Stomach smooth muscle (tissue), 2 donors: ENCODE results near the gene LARP1B.
"Not testable (repeated sequence)": the region's sequence is repeated elsewhere in the genome, so short reads cannot be mapped to it uniquely, and the experiment has no call there.

Experiments used
- H3K27ac ChIP-seq: one replicate; pipeline ENCODE4 v1.7.0; 2013; ENCODE audit warnings: mild to moderate bottlenecking, low read length, inconsistent platforms
- H3K27me3 ChIP-seq, 2 donors: one replicate each; pipeline ENCODE4 v1.7.0; 2013; ENCODE audit warnings: low read length in 2 of 2; ENCODE audit not compliant: insufficient read depth in 2 of 2, control insufficient read depth in 1 of 2
- H3K36me3 ChIP-seq, 2 donors: one replicate each; pipeline ENCODE4 v1.7.0; 2013; ENCODE audit warnings: low read length in 2 of 2; ENCODE audit not compliant: control insufficient read depth in 2 of 2, insufficient read depth in 2 of 2
- H3K4me1 ChIP-seq: one replicate; pipeline ENCODE4 v1.7.0; 2013; ENCODE audit warnings: low read length; ENCODE audit not compliant: control insufficient read depth, insufficient read depth
- H3K4me3 ChIP-seq, 2 donors: one replicate each; pipeline ENCODE4 v1.7.0; 2013; ENCODE audit warnings: low read length in 2 of 2
- H3K9ac ChIP-seq, 2 donors: one replicate each; pipeline ENCODE4 v1.7.0; 2013; ENCODE audit warnings: low read length in 2 of 2, mild to moderate bottlenecking in 1 of 2
- H3K9me3 ChIP-seq, 2 donors: one replicate each; pipeline ENCODE4 v1.7.0; 2013; ENCODE audit warnings: low read length in 2 of 2; ENCODE audit not compliant: control insufficient read depth in 2 of 2
- donor health status: healthy.
- donor health status: Pancreatic carcinoma.

Gene LARP1B

GRCh38 chr4:128247906-128248305, 186.8 kb downstream of the LARP1B start:
- Histone ChIP-seq H3K4me1 (no peaks in the 10 kb centered on the region), H3K27me3 (no peaks in the 10 kb centered on the region), H3K36me3 (no peaks in the 10 kb centered on the region), H3K9ac (no peak overlapping the region), H3K9me3 (no peaks in the 10 kb centered on the region), H3K27ac (no peak overlapping the region), H3K4me3 (no peak overlapping the region)

GRCh38 chr4:128249787-128250668, 188.9 kb downstream of the LARP1B start:
- Histone ChIP-seq H3K4me1 (no peaks in the 10 kb centered on the region), H3K9ac (no peak overlapping the region), H3K36me3 (no peaks in the 10 kb centered on the region), H3K9me3 (no peaks in the 10 kb centered on the region), H3K4me3 (no peak overlapping the region), H3K27ac (no peak overlapping the region), H3K27me3 (no peaks in the 10 kb centered on the region)

- no peaks in the 10 kb centered on the region for H3K27me3 ChIP-seq
- H3K9ac ChIP-seq = no peak overlapping the region
- H3K4me3 ChIP-seq = no peak overlapping the region
- no peak overlapping the region for H3K27ac ChIP-seq
- no peaks in the 10 kb centered on the region for H3K36me3 ChIP-seq
- no peaks in the 10 kb centered on the region for H3K4me1 ChIP-seq
- H3K9me3 ChIP-seq = no peaks in the 10 kb centered on the region
Observed at GRCh38 chr4:128255906-128256305, 194.8 kb downstream of the LARP1B start.

- H3K9ac ChIP-seq = no peak overlapping the region
- no peaks in the 10 kb centered on the region for H3K9me3 ChIP-seq
- H3K4me1 ChIP-seq = no peaks in the 10 kb centered on the region
- no peak overlapping the region for H3K27ac ChIP-seq
- no peaks in the 10 kb centered on the region for H3K27me3 ChIP-seq
- no peaks in the 10 kb centered on the region for H3K36me3 ChIP-seq
- no peak overlapping the region for H3K4me3 ChIP-seq
Observed at GRCh38 chr4:128256539-128256938, 195.4 kb downstream of the LARP1B start.

DNA sequence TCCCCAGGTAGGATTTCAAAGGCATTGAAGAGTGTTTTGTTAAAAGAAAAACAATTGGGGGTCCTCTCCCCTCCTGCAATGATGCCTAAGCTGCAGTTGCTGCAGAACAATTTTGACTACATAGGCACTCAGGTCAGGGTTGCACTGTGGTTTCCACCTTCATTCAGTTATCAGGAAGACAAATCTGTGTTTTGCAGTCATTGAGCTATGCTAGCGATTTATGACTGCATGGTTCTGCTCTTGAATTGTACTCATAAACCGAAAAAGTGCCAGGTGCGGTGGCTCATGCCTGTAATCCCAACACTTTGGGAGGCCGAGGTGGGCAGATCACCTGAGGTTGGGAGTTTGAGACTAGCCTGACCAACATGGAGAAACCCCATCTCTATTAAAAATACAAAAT, 197.1 kb downstream of the LARP1B start:
- H3K9me3 ChIP-seq, H3K9ac ChIP-seq, H3K27ac ChIP-seq, H3K27me3 ChIP-seq, H3K4me1 ChIP-seq, H3K4me3 ChIP-seq, H3K36me3 ChIP-seq: not testable (repeated sequence)

DNA sequence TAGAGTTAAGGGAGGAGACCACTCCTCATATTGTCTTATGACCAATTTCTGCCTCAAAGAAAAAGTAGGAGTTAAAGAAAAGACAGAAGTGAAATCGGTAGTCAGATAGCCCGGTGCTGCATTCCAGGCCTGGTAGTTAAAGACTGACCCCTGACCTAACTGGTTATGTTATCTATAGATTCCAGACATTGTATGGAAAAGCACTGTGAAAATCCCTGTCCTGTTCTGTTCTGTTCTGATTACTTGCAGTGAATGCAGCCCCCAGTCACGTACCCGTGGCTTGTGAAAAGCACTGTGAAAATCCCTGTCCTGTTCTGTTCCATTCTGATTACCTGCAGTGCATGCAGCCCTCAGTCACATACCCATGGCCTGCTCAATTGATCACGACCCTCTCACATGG, 198.8 kb downstream of the LARP1B start:
- not testable (repeated sequence) for H3K4me3 ChIP-seq, H3K27ac ChIP-seq, H3K4me1 ChIP-seq, H3K27me3 ChIP-seq, H3K36me3 ChIP-seq, H3K9ac ChIP-seq, H3K9me3 ChIP-seq
